GM18873 (cell line): Measurements from ENCODE around the gene ZSCAN25.
"Not testable (repeated sequence)": the region's sequence is repeated elsewhere in the genome, so short reads cannot be mapped to it uniquely, and the experiment has no call there.

ENCODE experiments used
- ATAC-seq: cut with Tn5 transposase; IDR thresholded peaks from one replicate; pipeline ENCODE4 v1.9.1; 2021; ENCODE audit warnings: mild to moderate bottlenecking, moderate library complexity, moderate number of reproducible peaks; ENCODE audit not compliant: unreplicated experiment, low FRiP score

ZSCAN25 gene

GRCh38 chr7:99616359-99617191 is at the start of gene ZSCAN25:
ZSCAN25 (plus strand) TSS chr7:99616946; CDS start chr7:99619607, 2,661 bp downstream.
- ATAC-seq, result peak; percentile 80

- ATAC-seq, result not testable (repeated sequence)
These were observed 48.0 kb upstream of the ZSCAN25 start for GRCh38 chr7:99568770-99569169.

- no peak for ATAC-seq
These were observed 45.0 kb upstream of the ZSCAN25 start for GRCh38 chr7:99571768-99572167.

GRCh38 chr7:99573257-99573656 is 43.5 kb upstream of the ZSCAN25 start:
- no peak for ATAC-seq

GRCh38 chr7:99576251-99576650 is 40.5 kb upstream of the ZSCAN25 start:
- no peak for ATAC-seq

- no peak for ATAC-seq
These were observed 37.3 kb upstream of the ZSCAN25 start for GRCh38 chr7:99579281-99579955.

GRCh38 chr7:99579956-99580777 is 36.6 kb upstream of the ZSCAN25 start:
- ATAC-seq, result no peak

- ATAC-seq, result not testable (repeated sequence)
These were observed 35.9 kb upstream of the ZSCAN25 start for GRCh38 chr7:99580778-99581332.

GRCh38 chr7:99588868-99589267 is 27.9 kb upstream of the ZSCAN25 start:
- ATAC-seq, result no peak

- no peak for ATAC-seq
These were observed 21.6 kb upstream of the ZSCAN25 start for GRCh38 chr7:99594948-99595745.

GRCh38 chr7:99596408-99596955 is 20.3 kb upstream of the ZSCAN25 start:
- ATAC-seq, result no peak

GRCh38 chr7:99597762-99598501 is 18.8 kb upstream of the ZSCAN25 start, which contains the start of gene TMEM225B:
TMEM225B (plus strand) TSS chr7:99598267; CDS start chr7:99604389, 6,122 bp downstream.
- no peak for ATAC-seq

GRCh38 chr7:99599836-99600235 is 16.9 kb upstream of the ZSCAN25 start:
- no peak for ATAC-seq

GRCh38 chr7:99601656-99602310 is 15.0 kb upstream of the ZSCAN25 start:
- ATAC-seq, result no peak

- no peak for ATAC-seq
These were observed 11.2 kb upstream of the ZSCAN25 start for GRCh38 chr7:99605527-99605926.

GRCh38 chr7:99606531-99606930 is 10.2 kb upstream of the ZSCAN25 start:
- ATAC-seq, result no peak

GRCh38 chr7:99607548-99607947 is 9.2 kb upstream of the ZSCAN25 start:
- no peak for ATAC-seq

GRCh38 chr7:99614495-99614894 is 2.3 kb upstream of the ZSCAN25 start:
- ATAC-seq, result no peak
